ENCODE measurements around the gene SND1. TPM values are rescaled to one million over a fixed set of nuclear protein-coding genes. Genes with fewer than 3 reads are reported as not detected.

SND1 gene
- total and polyA plus RNA-seq, 10 of the 15 experiments (the other 5 are each of a cell fraction or from before 2014, with no cell fraction given), result 52.4 to 270 (median 146) TPM

DNA sequence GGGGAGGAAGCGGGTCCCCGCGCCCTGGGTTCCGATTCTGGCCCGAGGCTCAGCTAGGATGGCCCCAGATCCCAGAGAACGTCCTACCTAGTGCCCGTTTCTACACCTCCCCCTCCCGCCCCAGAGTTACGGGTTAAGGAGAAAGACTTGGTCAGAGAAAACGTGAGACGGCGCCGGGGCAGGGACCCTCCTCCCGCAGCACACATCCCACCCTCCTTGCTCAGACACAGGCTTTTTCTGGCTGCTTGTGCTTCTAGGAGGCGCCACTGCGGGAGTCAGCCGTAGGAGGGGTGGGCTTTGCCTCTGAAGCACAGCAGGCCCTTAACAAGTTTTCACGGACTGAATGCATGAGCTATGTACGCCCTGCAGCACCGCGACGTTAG is 484.2 kb downstream of the SND1 start:
- no peaks in the 10 kb centered on the region for H4K20me1 ChIP-seq (ENCODE audit: control insufficient read depth, insufficient read depth)
- CTCF ChIA-PET, result interaction anchor here (0.8 to 6.0 kb wide), 30 partner anchors 9 to 801 kb away, joined by 3 to 127 read pairs (median 4); no protein-coding TSS in a partner anchor
- H3K79me2 ChIP-seq (ENCODE audit: control insufficient read depth, insufficient read depth, low read length), result no peaks in the 10 kb centered on the region
- no peak for DNase-seq (ENCODE audit: low read depth, low spot score)
- TF ChIP-seq SMARCA5 (IDR thresholded peaks at IDR 0.05), result no peak
- no peak for TF ChIP-seq NFYA (IDR thresholded peaks at IDR 0.05; ENCODE audit: borderline replicate concordance, low read depth, low read length)
- no peak for TF ChIP-seq WRNIP1 (IDR thresholded peaks at IDR 0.05; ENCODE audit: borderline replicate concordance, low read depth, low read length)
- TF ChIP-seq CHD1 (IDR thresholded peaks at IDR 0.05; ENCODE audit: low read depth, low read length), result no peak
- intact Hi-C loops (cut with micrococcal nuclease; ENCODE audit: unreplicated experiment) (loop anchor here (1.0 to 10.0 kb wide), 2 partner anchors 73 to 249 kb away; no protein-coding TSS in a partner anchor), in situ Hi-C loops (cut with MboI) (loop anchor here (5.0 kb wide), 1 partner anchor 71 kb away; no protein-coding TSS in a partner anchor)
- POLR2A ChIA-PET, result interaction anchor here (1.0 kb wide), 1 partner anchor 9 kb away, joined by 3 read pairs; no protein-coding TSS in a partner anchor
- SMC1A ChIA-PET (ENCODE audit: uncharacterized antibody, unreplicated experiment), result interaction anchor here (0.8 to 3.2 kb wide), 5 partner anchors 27 to 428 kb away, joined by 3 to 34 read pairs (median 5); no protein-coding TSS in a partner anchor
- no peak overlapping the region for H3K27ac ChIP-seq (ENCODE audit: control insufficient read depth, insufficient read depth)
- 15% methylated on average over 22 of the region's 22 CpGs for WGBS (ENCODE audit: insufficient coverage, insufficient replicate concordance, low lambda C conversion rate, missing lambda C conversion rate)
- ATAC-seq, result no peak
- H2AFZ ChIP-seq (ENCODE audit: control insufficient read depth, low read depth, low read length), result peak overlapping the region; percentile 77
- FAIRE-seq, result no peak
- H3K9ac ChIP-seq (ENCODE audit: control insufficient read depth, insufficient read depth, low read length), result no peak overlapping the region
- peaks cover 9% of the 10 kb centered on the region in 2 experiments; a peak in 3 of 4 replicates for H3K27me3 ChIP-seq (replicated peaks in 1 of 2; ENCODE audit: control insufficient read depth in 2 of 2, insufficient read depth in 2 of 2, low read length in 1 of 2)
- H3K4me3 ChIP-seq, result peak overlapping the region; percentile 61
- no peaks in the 10 kb centered on the region for H3K9me3 ChIP-seq (replicated peaks; ENCODE audit: control insufficient read depth, insufficient read depth, low read length)
- RAD21 ChIA-PET (ENCODE audit: unreplicated experiment), result interaction anchor here (1.1 to 4.4 kb wide), 6 partner anchors 17 to 427 kb away, joined by 3 to 73 read pairs (median 6); no protein-coding TSS in a partner anchor
- peaks cover 4% of the 10 kb centered on the region for H3K4me1 ChIP-seq (ENCODE audit: control insufficient read depth, insufficient read depth, low read length)
- H3K36me3 ChIP-seq (ENCODE audit: control insufficient read depth in 2 of 2, insufficient read depth in 2 of 2, low read length in 1 of 2), result no peaks in the 10 kb centered on the region
- BruUV-seq (replicated peaks), result no TSS peak
- H3K4me2 ChIP-seq (ENCODE audit: control insufficient read depth, insufficient read depth), result peak overlapping the region; percentile 93

DNA sequence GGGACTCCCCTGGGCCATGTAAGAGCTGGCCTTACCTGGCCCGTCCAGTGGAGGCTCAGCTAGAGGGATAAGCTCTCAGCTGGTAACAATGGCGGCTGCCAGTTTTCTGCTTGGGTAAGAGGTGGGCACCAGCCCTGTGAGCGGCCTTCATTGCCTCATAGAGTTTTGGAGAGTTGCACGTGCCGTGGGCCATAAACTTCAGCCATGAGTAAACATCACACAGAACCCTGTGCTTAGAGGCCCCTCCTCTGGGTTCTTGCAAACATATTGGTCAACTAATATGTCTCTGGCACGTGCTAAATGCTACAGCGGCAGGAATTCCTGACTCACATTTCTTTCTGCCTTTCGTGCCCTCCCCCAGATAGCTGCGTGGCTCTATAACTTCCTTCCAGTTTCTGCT is 485.2 kb downstream of the SND1 start:
- no peak overlapping the region for H3K4me3 ChIP-seq
- POLR2A ChIA-PET, result no interaction called here

More for the DNA sequence above, 485.2 kb downstream of the SND1 start:
- FAIRE-seq (no peak), ATAC-seq (no peak), DNase-seq (ENCODE audit: low read depth, low spot score) (no peak)
- in situ Hi-C loops (cut with MboI) (loop anchor here (5.0 kb wide), 1 partner anchor 70 kb away; no protein-coding TSS in a partner anchor), intact Hi-C loops (cut with micrococcal nuclease; ENCODE audit: unreplicated experiment) (loop anchor here (10.0 kb wide), 1 partner anchor 248 kb away; no protein-coding TSS in a partner anchor)
- CTCF ChIA-PET, result interaction anchor here (0.7 to 6.0 kb wide), 6 partner anchors 10 to 428 kb away, joined by 3 to 127 read pairs (median 4); no protein-coding TSS in a partner anchor
- no peaks in the 10 kb centered on the region for H3K79me2 ChIP-seq (ENCODE audit: control insufficient read depth, insufficient read depth, low read length)
- H2AFZ ChIP-seq (ENCODE audit: control insufficient read depth, low read depth, low read length), result no peak overlapping the region
- no peak overlapping the region for H3K27ac ChIP-seq (ENCODE audit: control insufficient read depth, insufficient read depth)
- no peak overlapping the region for H3K4me2 ChIP-seq (ENCODE audit: control insufficient read depth, insufficient read depth)
- H3K27me3 ChIP-seq (replicated peaks in 1 of 2; ENCODE audit: control insufficient read depth in 2 of 2, insufficient read depth in 2 of 2, low read length in 1 of 2), result peaks cover 9% of the 10 kb centered on the region in 2 experiments; a peak in 3 of 4 replicates
- WGBS (ENCODE audit: insufficient coverage, insufficient replicate concordance, low lambda C conversion rate, missing lambda C conversion rate), result 48% methylated on average over 9 of the region's 9 CpGs
- SMC1A ChIA-PET (ENCODE audit: uncharacterized antibody, unreplicated experiment), result interaction anchor here (2.1 to 3.2 kb wide), 2 partner anchors 72 kb away, joined by 7 to 34 read pairs; no protein-coding TSS in a partner anchor
- H3K4me1 ChIP-seq (ENCODE audit: control insufficient read depth, insufficient read depth, low read length), result peaks cover 4% of the 10 kb centered on the region
- H3K9ac ChIP-seq (ENCODE audit: control insufficient read depth, insufficient read depth, low read length), result no peak overlapping the region
- RAD21 ChIA-PET (ENCODE audit: unreplicated experiment), result interaction anchor here (4.4 kb wide), 1 partner anchor 71 kb away, joined by 73 read pairs; no protein-coding TSS in a partner anchor
- H4K20me1 ChIP-seq (ENCODE audit: control insufficient read depth, insufficient read depth), result no peaks in the 10 kb centered on the region
- no peaks in the 10 kb centered on the region for H3K9me3 ChIP-seq (replicated peaks; ENCODE audit: control insufficient read depth, insufficient read depth, low read length)
- TF ChIP-seq MEF2A (IDR thresholded peaks at IDR 0.05; ENCODE audit: insufficient read depth, low read depth, low read length) (no peak), CHD2 (IDR thresholded peaks at IDR 0.05; ENCODE audit: borderline replicate concordance, low read depth, low read length) (no peak), GABPA (IDR thresholded peaks at IDR 0.05; ENCODE audit: low read depth) (no peak)
- TF ChIP-seq, protein P1, sequence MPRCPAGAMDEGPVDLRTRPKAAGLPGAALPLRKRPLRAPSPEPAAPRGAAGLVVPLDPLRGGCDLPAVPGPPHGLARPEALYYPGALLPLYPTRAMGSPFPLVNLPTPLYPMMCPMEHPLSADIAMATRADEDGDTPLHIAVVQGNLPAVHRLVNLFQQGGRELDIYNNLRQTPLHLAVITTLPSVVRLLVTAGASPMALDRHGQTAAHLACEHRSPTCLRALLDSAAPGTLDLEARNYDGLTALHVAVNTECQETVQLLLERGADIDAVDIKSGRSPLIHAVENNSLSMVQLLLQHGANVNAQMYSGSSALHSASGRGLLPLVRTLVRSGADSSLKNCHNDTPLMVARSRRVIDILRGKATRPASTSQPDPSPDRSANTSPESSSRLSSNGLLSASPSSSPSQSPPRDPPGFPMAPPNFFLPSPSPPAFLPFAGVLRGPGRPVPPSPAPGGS (IDR thresholded peaks at IDR 0.05; ENCODE audit: borderline replicate concordance, insufficient read depth, low read depth, low read length, poor library complexity, severe bottlenecking), result peak; percentile 25
- BruUV-seq (replicated peaks), result no TSS peak
- no peaks in the 10 kb centered on the region for H3K36me3 ChIP-seq (ENCODE audit: control insufficient read depth in 2 of 2, insufficient read depth in 2 of 2, low read length in 1 of 2)

All from GM12878 (cell line).